HepG2 (cell line): ENCODE results near the gene OPTN. TPM values are rescaled to one million over a fixed set of nuclear protein-coding genes. Genes with fewer than 3 reads are reported as not detected.

Experiments used
- ATAD3A ChIP-seq: sonication (generic); formaldehyde crosslinking; IDR thresholded peaks from 2 replicates; pipeline ENCODE4 v1.4.0; 2020; ENCODE audit warnings: missing genetic modification reagents
- ATF1 ChIP-seq: IDR thresholded peaks from 2 replicates; pipeline ENCODE4 v1.6.1; 2016; ENCODE audit warnings: mild to moderate bottlenecking, control low read depth
- BHLHE40 ChIP-seq: IDR thresholded peaks from 2 replicates; pipeline ENCODE4 v1.6.1; 2011; ENCODE audit warnings: low read length, improper control_type of control experiment
- JARID2 ChIP-seq: sonication (generic); formaldehyde crosslinking; IDR thresholded peaks from 2 replicates; pipeline ENCODE4 v1.8.1; 2023; ENCODE audit warnings: missing genetic modification reagents, inconsistent platforms; ENCODE audit not compliant: insufficient replicate concordance
- MYC ChIP-seq: sonication (generic); formaldehyde crosslinking; IDR thresholded peaks from 2 replicates; pipeline ENCODE4 v1.9.0; 2021; ENCODE audit warnings: missing genetic modification reagents, borderline replicate concordance
- MYPOP ChIP-seq: sonication (generic); formaldehyde crosslinking; IDR thresholded peaks from 2 replicates; pipeline ENCODE4 v1.8.1; 2023; ENCODE audit warnings: mild to moderate bottlenecking, moderate library complexity, missing genetic modification reagents
- RBM22 ChIP-seq: fragments of 200-400 bp; formaldehyde crosslinking; optimal IDR thresholded peaks from 2 replicates; pipeline ENCODE3; 2017; ENCODE audit warnings: mild to moderate bottlenecking, low read length, moderate library complexity
- YEATS4 ChIP-seq: sonication (generic); formaldehyde crosslinking; IDR thresholded peaks from 2 replicates; pipeline ENCODE4 v1.4.0; 2020; ENCODE audit warnings: missing genetic modification reagents, borderline replicate concordance
- ZBTB7B ChIP-seq: sonication (generic); formaldehyde crosslinking; IDR thresholded peaks from 2 replicates; pipeline ENCODE4 v1.4.0; 2020; ENCODE audit warnings: missing genetic modification reagents
- ZC3H13 ChIP-seq: sonication (generic); formaldehyde crosslinking; IDR thresholded peaks from 2 replicates; pipeline ENCODE4 v1.8.1; 2023; ENCODE audit warnings: mild to moderate bottlenecking, missing genetic modification reagents, moderate library complexity
- ZFX ChIP-seq: sonication (generic); formaldehyde crosslinking; IDR thresholded peaks from 2 replicates; pipeline ENCODE4 v1.4.0; 2020; ENCODE audit warnings: mild to moderate bottlenecking, low read depth, missing genetic modification reagents, moderate library complexity
- ZKSCAN5 ChIP-seq: sonication (generic); formaldehyde crosslinking; IDR thresholded peaks from 2 replicates; pipeline ENCODE4 v1.5.1; 2020; ENCODE audit warnings: mild to moderate bottlenecking, missing genetic modification reagents
- ZNF18 ChIP-seq: sonication (generic); formaldehyde crosslinking; IDR thresholded peaks from 2 replicates; pipeline ENCODE4 v1.8.0; 2022; ENCODE audit warnings: mild to moderate bottlenecking, missing genetic modification reagents; ENCODE audit not compliant: insufficient replicate concordance
- ZNF205 ChIP-seq: IDR thresholded peaks from 2 replicates; pipeline ENCODE4 v1.6.1; 2018; ENCODE audit warnings: missing biosample characterization, missing genetic modification reagents
- ZNF296 ChIP-seq: sonication (generic); formaldehyde crosslinking; conservative IDR thresholded peaks from 2 replicates; pipeline ENCODE4 v1.5.0; 2020; ENCODE audit warnings: mild to moderate bottlenecking, missing genetic modification reagents
- ZNF350 ChIP-seq: sonication (generic); formaldehyde crosslinking; IDR thresholded peaks from 2 replicates; pipeline ENCODE4 v1.4.0; 2020; ENCODE audit warnings: mild to moderate bottlenecking, low read depth, missing genetic modification reagents, borderline replicate concordance
- ZNF501 ChIP-seq: sonication (generic); formaldehyde crosslinking; IDR thresholded peaks from 2 replicates; pipeline ENCODE4 v1.5.1; 2020; ENCODE audit warnings: mild to moderate bottlenecking, moderate library complexity, missing genetic modification reagents
- ZNF644 ChIP-seq: IDR thresholded peaks from 2 replicates; pipeline ENCODE4 v1.6.1; 2016; ENCODE audit warnings: low read depth
- ZNF792 ChIP-seq: IDR thresholded peaks from 2 replicates; pipeline ENCODE4 v1.6.1; 2016
- polyA plus RNA-seq, 8 experiments: library from polyadenylated mRNA; depleted of rRNA in 3 of 8; stranded (reverse) in 7 of 8; unstranded in 1 of 8; fragments of >200 nt; fragmentation: Illumina TruSeq in 4 of 8; extraction: Trizol in 4 of 8; gene quantifications; 2 replicates each; pipeline versions ENCODE4 v1.2.1 to v1.2.3, GENCODE V29; 2011 to 2016; ENCODE audit warnings: low read depth in 4 of 8, missing spikeins in 1 of 8, mixed read lengths in 1 of 8; ENCODE audit not compliant: insufficient read depth in 1 of 8
- total RNA-seq, 5 experiments: library from RNA; depleted of rRNA; stranded (reverse); fragments of >200 nt; fragmentation: Illumina TruSeq; extraction: Trizol; gene quantifications; 2 replicates each; pipeline ENCODE4 v1.2.3, GENCODE V29; 2016; ENCODE audit warnings: low read depth in 1 of 5
- TF ChIP-seq, protein P1 (sequence below): sonication (generic); formaldehyde crosslinking; IDR thresholded peaks from 2 replicates; pipeline ENCODE4 v1.5.1; 2020; ENCODE audit warnings: mild to moderate bottlenecking, moderate library complexity, missing genetic modification reagents
- TF ChIP-seq, protein P2 (sequence below): sonication (generic); formaldehyde crosslinking; IDR thresholded peaks from 2 replicates; pipeline ENCODE4 v1.8.1; 2022; ENCODE audit warnings: low read depth, mild to moderate bottlenecking, missing genetic modification reagents

OPTN gene
- total and polyA plus RNA-seq, 2 of the 13 experiments (the other 11 are each of a cell fraction or from before 2014, with no cell fraction given) = 13.4 to 46.6 TPM

DNA sequence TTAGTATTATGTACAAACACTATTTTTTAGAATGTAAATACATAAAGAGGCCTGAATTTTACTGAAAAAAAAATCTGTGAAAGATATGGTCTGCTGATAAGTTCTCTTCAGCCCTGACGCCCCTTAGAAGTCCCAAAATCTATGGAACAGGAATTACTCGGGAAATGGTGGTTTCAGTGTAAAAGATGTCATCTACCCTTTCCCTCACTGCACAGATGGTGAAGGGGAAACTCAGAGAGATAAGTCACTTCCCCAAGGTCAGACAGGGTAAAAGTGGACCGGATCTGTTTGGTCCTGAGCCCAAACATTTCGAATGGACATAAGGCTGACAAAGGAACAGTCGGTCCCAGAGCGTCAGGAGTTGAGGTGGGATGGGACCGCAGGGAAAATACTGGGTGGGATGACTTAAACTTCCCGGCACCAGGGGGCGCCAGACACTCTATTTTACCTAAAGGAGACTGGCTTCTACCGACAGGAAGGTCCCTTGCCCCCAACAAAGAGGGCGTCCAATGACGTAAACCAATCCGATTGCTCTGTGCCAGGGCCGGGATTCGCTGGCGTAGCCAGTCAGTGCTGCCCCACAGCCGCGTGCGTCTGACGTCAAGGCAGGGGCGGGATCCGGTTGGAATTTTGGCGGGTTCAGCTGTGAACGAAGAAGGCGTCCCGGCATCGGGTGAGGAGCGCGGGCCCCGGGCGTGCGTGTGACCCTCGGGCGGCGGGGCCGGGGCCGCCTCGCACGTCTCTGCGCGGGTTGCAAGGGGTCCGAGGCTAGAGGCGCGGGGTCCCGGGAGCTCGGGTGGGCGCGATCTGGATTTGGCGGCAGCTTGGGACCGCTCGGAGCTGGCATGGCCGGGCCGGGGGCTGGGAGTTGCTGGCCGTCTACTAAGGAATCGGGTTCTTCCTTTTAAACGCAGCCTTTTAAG lies 61.2 kb downstream of the OPTN start, which contains the start of gene MCM10 (continued):
- TF ChIP-seq ZNF205 (CRISPR knock-in tag) (0 out of 2 replicates have a peak, but pooled peaks have one; percentile 36), ZNF296 (CRISPR knock-in tag) (no peak), ZNF792 (CRISPR knock-in tag) (peak; percentile 40; the same call in 1 of the 2 replicates), ZNF501 (peak; percentile 91), ZKSCAN5 (CRISPR knock-in tag) (no peak), ZFX (peak; percentile 31; the same call in 1 of the 2 replicates), ZNF644 (CRISPR knock-in tag) (no peak), MYC (CRISPR knock-in tag) (peak; percentile 81), MYPOP (CRISPR knock-in tag) (0 out of 2 replicates have a peak, but pooled peaks have one; percentile 32), RBM22 (no peak), ZBTB7B (CRISPR knock-in tag) (0 out of 2 replicates have a peak, but pooled peaks have one; percentile 43), BHLHE40 (0 out of 2 replicates have a peak, but pooled peaks have one; percentile 51), JARID2 (no peak), YEATS4 (CRISPR knock-in tag) (peak; percentile 64; the same call in 1 of the 2 replicates), ATAD3A (CRISPR knock-in tag) (no peak), ZNF18 (CRISPR knock-in tag) (no peak), ZC3H13 (CRISPR knock-in tag) (0 out of 2 replicates have a peak, but pooled peaks have one; percentile 42), ZNF350 (peak; percentile 80; the same call in 1 of the 2 replicates), ATF1 (CRISPR knock-in tag) (peak; percentile 96)
- TF ChIP-seq, protein P1, sequence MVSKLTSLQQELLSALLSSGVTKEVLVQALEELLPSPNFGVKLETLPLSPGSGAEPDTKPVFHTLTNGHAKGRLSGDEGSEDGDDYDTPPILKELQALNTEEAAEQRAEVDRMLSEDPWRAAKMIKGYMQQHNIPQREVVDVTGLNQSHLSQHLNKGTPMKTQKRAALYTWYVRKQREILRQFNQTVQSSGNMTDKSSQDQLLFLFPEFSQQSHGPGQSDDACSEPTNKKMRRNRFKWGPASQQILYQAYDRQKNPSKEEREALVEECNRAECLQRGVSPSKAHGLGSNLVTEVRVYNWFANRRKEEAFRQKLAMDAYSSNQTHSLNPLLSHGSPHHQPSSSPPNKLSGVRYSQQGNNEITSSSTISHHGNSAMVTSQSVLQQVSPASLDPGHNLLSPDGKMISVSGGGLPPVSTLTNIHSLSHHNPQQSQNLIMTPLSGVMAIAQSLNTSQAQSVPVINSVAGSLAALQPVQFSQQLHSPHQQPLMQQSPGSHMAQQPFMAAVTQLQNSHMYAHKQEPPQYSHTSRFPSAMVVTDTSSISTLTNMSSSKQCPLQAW (CRISPR knock-in tag) = peak; percentile 79
- TF ChIP-seq, protein P2, sequence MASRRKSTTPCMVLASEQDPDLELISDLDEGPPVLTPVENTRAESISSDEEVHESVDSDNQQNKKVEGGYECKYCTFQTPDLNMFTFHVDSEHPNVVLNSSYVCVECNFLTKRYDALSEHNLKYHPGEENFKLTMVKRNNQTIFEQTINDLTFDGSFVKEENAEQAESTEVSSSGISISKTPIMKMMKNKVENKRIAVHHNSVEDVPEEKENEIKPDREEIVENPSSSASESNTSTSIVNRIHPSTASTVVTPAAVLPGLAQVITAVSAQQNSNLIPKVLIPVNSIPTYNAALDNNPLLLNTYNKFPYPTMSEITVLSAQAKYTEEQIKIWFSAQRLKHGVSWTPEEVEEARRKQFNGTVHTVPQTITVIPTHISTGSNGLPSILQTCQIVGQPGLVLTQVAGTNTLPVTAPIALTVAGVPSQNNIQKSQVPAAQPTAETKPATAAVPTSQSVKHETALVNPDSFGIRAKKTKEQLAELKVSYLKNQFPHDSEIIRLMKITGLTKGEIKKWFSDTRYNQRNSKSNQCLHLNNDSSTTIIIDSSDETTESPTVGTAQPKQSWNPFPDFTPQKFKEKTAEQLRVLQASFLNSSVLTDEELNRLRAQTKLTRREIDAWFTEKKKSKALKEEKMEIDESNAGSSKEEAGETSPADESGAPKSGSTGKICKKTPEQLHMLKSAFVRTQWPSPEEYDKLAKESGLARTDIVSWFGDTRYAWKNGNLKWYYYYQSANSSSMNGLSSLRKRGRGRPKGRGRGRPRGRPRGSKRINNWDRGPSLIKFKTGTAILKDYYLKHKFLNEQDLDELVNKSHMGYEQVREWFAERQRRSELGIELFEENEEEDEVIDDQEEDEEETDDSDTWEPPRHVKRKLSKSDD (CRISPR knock-in tag) = peak; percentile 83; the same call in 1 of the 2 replicates
